Fibroblast of lung (primary cell): Measurements from ENCODE around the gene ZDHHC3. TPM values are rescaled to one million over a fixed set of nuclear protein-coding genes. Genes with fewer than 3 reads are reported as not detected.
A peak's percentile ranks its signal among the peaks of the same experiment; 100 is the strongest.

ENCODE experiments used
- DNase-seq, 2 donors: peaks; one replicate each; pipeline versions ENCODE4 v3.0.0 to v3.0.0-alpha.2; 2010; ENCODE audit warnings: low read depth in 2 of 2
- H2AFZ ChIP-seq: 2 replicates; pipeline ENCODE4 v1.5.1; 2012; ENCODE audit warnings: low read length, control low read depth, inconsistent platforms
- H3K27ac ChIP-seq: 2 replicates; pipeline ENCODE4 v1.5.1; 2011; ENCODE audit warnings: low read length, control low read depth; ENCODE audit not compliant: insufficient read depth
- H3K27me3 ChIP-seq: 2 replicates; pipeline ENCODE4 v1.5.1; 2011; ENCODE audit warnings: mild to moderate bottlenecking, low read length; ENCODE audit not compliant: control insufficient read depth, insufficient read depth
- H3K36me3 ChIP-seq: 2 replicates; pipeline ENCODE4 v1.5.1; 2011; ENCODE audit warnings: low read length; ENCODE audit not compliant: control insufficient read depth, insufficient read depth
- H3K4me1 ChIP-seq: 2 replicates; pipeline ENCODE4 v1.5.1; 2011; ENCODE audit warnings: low read length; ENCODE audit not compliant: control insufficient read depth, insufficient read depth; ENCODE audit errors: extremely low read depth
- H3K4me2 ChIP-seq: 2 replicates; pipeline ENCODE4 v1.5.1; 2011; ENCODE audit warnings: low read length, control low read depth; ENCODE audit not compliant: insufficient read depth; ENCODE audit errors: extremely low read depth
- H3K4me3 ChIP-seq, 4 experiments: fragments of 200-600 bp in 1 of 4; sonication (generic) in 1 of 4; replicated peaks in 1 of 4; 2 replicates each; pipeline ENCODE4 v1.5.1; 2011 to 2016; ENCODE audit warnings: low read length in 4 of 4, low read depth in 3 of 4, mild to moderate bottlenecking in 3 of 4, control low read depth in 2 of 4, inconsistent platforms in 1 of 4, mixed read lengths in 1 of 4; ENCODE audit not compliant: insufficient read depth in 1 of 4; ENCODE audit errors: control extremely low read depth in 1 of 4
- H3K79me2 ChIP-seq: 2 replicates; pipeline ENCODE4 v1.5.1; 2012; ENCODE audit warnings: mild to moderate bottlenecking, low read length, inconsistent platforms; ENCODE audit not compliant: control insufficient read depth, insufficient read depth
- H3K9ac ChIP-seq: 2 replicates; pipeline ENCODE4 v1.5.1; 2011; ENCODE audit warnings: mild to moderate bottlenecking, low read length, control low read depth; ENCODE audit not compliant: insufficient read depth
- H3K9me3 ChIP-seq: 2 replicates; pipeline ENCODE4 v1.5.1; 2012; ENCODE audit warnings: low read depth, low read length; ENCODE audit not compliant: control insufficient read depth, insufficient read depth
- H4K20me1 ChIP-seq: 2 replicates; pipeline ENCODE4 v1.5.1; 2011; ENCODE audit warnings: low read length; ENCODE audit not compliant: control insufficient read depth, insufficient read depth; ENCODE audit errors: extremely low read depth
- CTCF ChIP-seq, 2 donors: IDR thresholded peaks in 1 of 2; conservative IDR thresholded peaks in 1 of 2; 1 replicate in 1 of 2; 2 replicates in 1 of 2; pipeline ENCODE4 v1.5.1; 2011 to 2012; ENCODE audit warnings: low read length in 2 of 2, control low read depth in 1 of 2, inconsistent platforms in 1 of 2, low read depth in 1 of 2, mild to moderate bottlenecking in 1 of 2
- EZH2 ChIP-seq: IDR thresholded peaks from 2 replicates; pipeline ENCODE4 v1.5.1; 2012; ENCODE audit warnings: low read length, control low read depth, mild to moderate bottlenecking; ENCODE audit errors: missing control alignments
- polyA plus RNA-seq, 2 donors: library from polyadenylated mRNA; depleted of rRNA in 1 of 2; stranded (reverse) in 1 of 2; unstranded in 1 of 2; fragments of >200 nt; gene quantifications; 2 replicates each; pipeline ENCODE4 v1.2.1, GENCODE V29; 2011 to 2012; ENCODE audit warnings: missing spikeins in 1 of 2
- total RNA-seq: library from RNA; depleted of rRNA; stranded (reverse); fragments of >200 nt; gene quantifications from 2 replicates; pipeline ENCODE4 v1.2.1, GENCODE V29; 2014

The ZDHHC3 gene
- total and polyA plus RNA-seq, 2 donors (not counting 1 experiment from before 2014, with no cell fraction given): 53.2 to 126 TPM

- Histone ChIP-seq H3K9ac (no peak overlapping the region), H3K4me1 (no peaks in the 10 kb centered on the region), H4K20me1 (no peaks in the 10 kb centered on the region), H2AFZ (no peak overlapping the region), H3K27me3 (no peaks in the 10 kb centered on the region), H3K27ac (no peak overlapping the region), H3K9me3 (no peaks in the 10 kb centered on the region), H3K36me3 (peaks cover 8% of the 10 kb centered on the region), H3K79me2 (no peaks in the 10 kb centered on the region), H3K4me3 (no peak overlapping the region), H3K4me2 (no peak overlapping the region)
- DNase-seq: no peak
- no peak for TF ChIP-seq CTCF (conservative IDR thresholded peaks at IDR 0.05 in 1 of 2, IDR thresholded peaks at IDR 0.05 in 1 of 2; ENCODE audit: low read depth in 1 of 2, low read length in 2 of 2)
- TF ChIP-seq EZH2: no peak
Measured at GRCh38 chr3:44918087-44918486, 57.9 kb downstream of the ZDHHC3 start.

GRCh38 chr3:44915702-44916438, 60.1 kb downstream of the ZDHHC3 start:
- Histone ChIP-seq H3K27me3 (no peaks in the 10 kb centered on the region), H3K4me1 (no peaks in the 10 kb centered on the region), H3K9ac (no peak overlapping the region), H3K36me3 (peaks cover 2% of the 10 kb centered on the region), H3K79me2 (no peaks in the 10 kb centered on the region), H3K4me3 (no peak overlapping the region), H2AFZ (no peak overlapping the region), H3K27ac (no peak overlapping the region), H3K4me2 (no peak overlapping the region), H4K20me1 (no peaks in the 10 kb centered on the region), H3K9me3 (no peaks in the 10 kb centered on the region)
- TF ChIP-seq CTCF (conservative IDR thresholded peaks at IDR 0.05 in 1 of 2, IDR thresholded peaks at IDR 0.05 in 1 of 2; ENCODE audit: low read depth in 1 of 2, low read length in 2 of 2) (no peak), EZH2 (no peak)
- peak in 1 of 2 donors; percentile 28 for DNase-seq

GRCh38 chr3:44914936-44915335, 61.0 kb downstream of the ZDHHC3 start:
- no peak for DNase-seq
- no peak overlapping the region for H3K4me2 ChIP-seq
- no peaks in the 10 kb centered on the region for H3K79me2 ChIP-seq
- H3K9me3 ChIP-seq: no peaks in the 10 kb centered on the region
- TF ChIP-seq EZH2 (no peak), CTCF (conservative IDR thresholded peaks at IDR 0.05 in 1 of 2, IDR thresholded peaks at IDR 0.05 in 1 of 2; ENCODE audit: low read depth in 1 of 2, low read length in 2 of 2) (peak in 1 of 2 donors; percentile 40)
- H2AFZ ChIP-seq: no peak overlapping the region
- no peaks in the 10 kb centered on the region for H4K20me1 ChIP-seq
- H3K9ac ChIP-seq: no peak overlapping the region
- H3K4me3 ChIP-seq: no peak overlapping the region
- H3K4me1 ChIP-seq: no peaks in the 10 kb centered on the region
- H3K27me3 ChIP-seq: no peaks in the 10 kb centered on the region
- H3K27ac ChIP-seq: no peak overlapping the region
- H3K36me3 ChIP-seq: peaks cover 2% of the 10 kb centered on the region
